Suprapubic skin (tissue), 4 donors: ENCODE measurements around the gene ANKRD40.

Source experiments
- EP300 ChIP-seq: sonication (generic); formaldehyde crosslinking; IDR thresholded peaks from one replicate; pipeline ENCODE4 v1.6.1; 2017; ENCODE audit warnings: antibody characterized with exemption
- POLR2A ChIP-seq, 2 donors: fragments of 450-650 bp; IDR thresholded peaks; one replicate each; pipeline ENCODE4 v1.6.1; 2017; ENCODE audit warnings: antibody characterized with exemption in 2 of 2, mild to moderate bottlenecking in 2 of 2, moderate library complexity in 2 of 2
- POLR2AphosphoS5 ChIP-seq, 3 donors: sonication (generic); formaldehyde crosslinking; IDR thresholded peaks; one replicate each; pipeline ENCODE4 v1.6.1; 2017; ENCODE audit warnings: antibody characterized with exemption in 3 of 3
- TF ChIP-seq, protein P1 (sequence below), 2 donors: fragments of 200-600 bp in 1 of 2; fragments of 450-650 bp in 1 of 2; sonication (generic) in 1 of 2; IDR thresholded peaks; one replicate each; pipeline ENCODE4 v1.5.1; 2016 to 2019; ENCODE audit warnings: antibody characterized with exemption in 2 of 2, mild to moderate bottlenecking in 1 of 2, moderate library complexity in 1 of 2

- TF ChIP-seq, protein P1, sequence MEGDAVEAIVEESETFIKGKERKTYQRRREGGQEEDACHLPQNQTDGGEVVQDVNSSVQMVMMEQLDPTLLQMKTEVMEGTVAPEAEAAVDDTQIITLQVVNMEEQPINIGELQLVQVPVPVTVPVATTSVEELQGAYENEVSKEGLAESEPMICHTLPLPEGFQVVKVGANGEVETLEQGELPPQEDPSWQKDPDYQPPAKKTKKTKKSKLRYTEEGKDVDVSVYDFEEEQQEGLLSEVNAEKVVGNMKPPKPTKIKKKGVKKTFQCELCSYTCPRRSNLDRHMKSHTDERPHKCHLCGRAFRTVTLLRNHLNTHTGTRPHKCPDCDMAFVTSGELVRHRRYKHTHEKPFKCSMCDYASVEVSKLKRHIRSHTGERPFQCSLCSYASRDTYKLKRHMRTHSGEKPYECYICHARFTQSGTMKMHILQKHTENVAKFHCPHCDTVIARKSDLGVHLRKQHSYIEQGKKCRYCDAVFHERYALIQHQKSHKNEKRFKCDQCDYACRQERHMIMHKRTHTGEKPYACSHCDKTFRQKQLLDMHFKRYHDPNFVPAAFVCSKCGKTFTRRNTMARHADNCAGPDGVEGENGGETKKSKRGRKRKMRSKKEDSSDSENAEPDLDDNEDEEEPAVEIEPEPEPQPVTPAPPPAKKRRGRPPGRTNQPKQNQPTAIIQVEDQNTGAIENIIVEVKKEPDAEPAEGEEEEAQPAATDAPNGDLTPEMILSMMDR (IDR thresholded peaks at IDR 0.05) = no peak
- TF ChIP-seq POLR2A (IDR thresholded peaks at IDR 0.05) (no peak), POLR2AphosphoS5 (IDR thresholded peaks at IDR 0.05) (no peak), EP300 (no peak)
These were observed 7.8 kb upstream of the ANKRD40 start for GRCh38 chr17:50715471-50715870.
